Mesenchymal stem cell (in vitro differentiated cells and primary cell): Measurements from ENCODE around the gene AGPAT4.

ENCODE experiments used
- DNase-seq: peaks from one replicate; pipeline ENCODE4 v3.0.0-alpha.2; 2013
- H2AFZ ChIP-seq: one replicate; pipeline ENCODE4 v1.6.1; 2013; ENCODE audit warnings: low read depth, mild to moderate bottlenecking, control low read depth, inconsistent platforms, low read length, moderate library complexity
- H2AK5ac ChIP-seq: 2 replicates; pipeline ENCODE4 v1.6.1; 2013; ENCODE audit warnings: low read length, moderate library complexity, mild to moderate bottlenecking, inconsistent platforms; ENCODE audit not compliant: severe bottlenecking
- H2BK120ac ChIP-seq: one replicate; pipeline ENCODE4 v1.6.1; 2013; ENCODE audit warnings: low read depth, mild to moderate bottlenecking, inconsistent platforms, low read length, moderate library complexity
- H2BK12ac ChIP-seq, 2 experiments: one replicate each; pipeline ENCODE4 v1.6.1; 2013; ENCODE audit warnings: inconsistent platforms in 2 of 2, low read length in 2 of 2, mild to moderate bottlenecking in 2 of 2, moderate library complexity in 2 of 2, control low read depth in 1 of 2
- H2BK15ac ChIP-seq: one replicate; pipeline ENCODE4 v1.6.1; 2013; ENCODE audit warnings: mild to moderate bottlenecking, low read depth, inconsistent platforms; ENCODE audit not compliant: poor library complexity, severe bottlenecking
- H2BK5ac ChIP-seq: 2 replicates; pipeline ENCODE4 v1.6.1; 2013; ENCODE audit warnings: low read depth, mild to moderate bottlenecking, low read length, control low read depth, inconsistent platforms; ENCODE audit not compliant: poor library complexity, severe bottlenecking
- H3K14ac ChIP-seq, 2 experiments: one replicate each; pipeline ENCODE4 v1.6.1; 2013; ENCODE audit warnings: inconsistent platforms in 2 of 2, low read length in 2 of 2, control low read depth in 1 of 2, mild to moderate bottlenecking in 1 of 2, moderate library complexity in 1 of 2
- H3K18ac ChIP-seq, 2 experiments: one replicate each; pipeline ENCODE4 v1.6.1; 2013; ENCODE audit warnings: inconsistent platforms in 2 of 2, low read length in 2 of 2, control low read depth in 1 of 2, low read depth in 1 of 2, mild to moderate bottlenecking in 1 of 2
- H3K23ac ChIP-seq, 2 experiments: one replicate each; pipeline ENCODE4 v1.6.1; 2013; ENCODE audit warnings: inconsistent platforms in 2 of 2, low read length in 2 of 2, mild to moderate bottlenecking in 2 of 2, moderate library complexity in 2 of 2, control low read depth in 1 of 2
- H3K27ac ChIP-seq: 2 replicates; pipeline ENCODE4 v1.5.1; 2013; ENCODE audit warnings: mild to moderate bottlenecking, moderate library complexity, low read length, control low read depth, inconsistent platforms; ENCODE audit not compliant: poor library complexity, severe bottlenecking
- H3K27me3 ChIP-seq, 2 experiments: 2 replicates each; pipeline versions ENCODE4 v1.6.1 to v1.7.0; 2013; ENCODE audit warnings: low read length in 2 of 2, mild to moderate bottlenecking in 2 of 2, moderate library complexity in 2 of 2, control low read depth in 1 of 2, inconsistent platforms in 1 of 2; ENCODE audit not compliant: control insufficient read depth in 1 of 2, insufficient read depth in 1 of 2
- H3K36me3 ChIP-seq, 2 experiments: 2 replicates each; pipeline versions ENCODE4 v1.6.1 to v1.7.0; 2013; ENCODE audit warnings: low read length in 2 of 2, control low read depth in 1 of 2, inconsistent platforms in 1 of 2, low read depth in 1 of 2, mild to moderate bottlenecking in 1 of 2; ENCODE audit not compliant: insufficient read depth in 2 of 2, control insufficient read depth in 1 of 2
- H3K4ac ChIP-seq, 2 experiments: one replicate each; pipeline ENCODE4 v1.6.1; 2013; ENCODE audit warnings: inconsistent platforms in 2 of 2, low read length in 2 of 2, mild to moderate bottlenecking in 2 of 2, moderate library complexity in 2 of 2, control low read depth in 1 of 2, low read depth in 1 of 2
- H3K4me1 ChIP-seq: 2 replicates; pipeline ENCODE4 v1.6.1; 2013; ENCODE audit warnings: low read depth, low read length, control low read depth; ENCODE audit not compliant: control insufficient read depth, insufficient read depth
- H3K4me2 ChIP-seq: 2 replicates; pipeline ENCODE4 v1.6.1; 2013; ENCODE audit warnings: low read length, mild to moderate bottlenecking, inconsistent platforms; ENCODE audit not compliant: poor library complexity, severe bottlenecking
- H3K4me3 ChIP-seq, 2 experiments: 2 replicates each; pipeline versions ENCODE4 v1.5.1 to v1.7.0; 2013; ENCODE audit warnings: low read length in 2 of 2, mild to moderate bottlenecking in 2 of 2, control low read depth in 1 of 2, low read depth in 1 of 2; ENCODE audit not compliant: insufficient read depth in 1 of 2
- H3K79me1 ChIP-seq: replicated peaks from 2 replicates; pipeline ENCODE4 v1.6.1; 2013; ENCODE audit warnings: mild to moderate bottlenecking, control low read depth, low read length, inconsistent platforms; ENCODE audit not compliant: poor library complexity, severe bottlenecking
- H3K9ac ChIP-seq: 2 replicates; pipeline ENCODE4 v1.7.0; 2013; ENCODE audit warnings: mild to moderate bottlenecking, low read length, moderate library complexity
- H3K9me3 ChIP-seq: 2 replicates; pipeline ENCODE4 v1.7.0; 2013; ENCODE audit warnings: mild to moderate bottlenecking, low read length; ENCODE audit not compliant: control insufficient read depth
- H4K8ac ChIP-seq: one replicate; pipeline ENCODE4 v1.6.1; 2013; ENCODE audit warnings: inconsistent platforms, mild to moderate bottlenecking, low read length, moderate library complexity
- H4K91ac ChIP-seq: one replicate; pipeline ENCODE4 v1.6.1; 2013; ENCODE audit warnings: mild to moderate bottlenecking, low read length, inconsistent platforms
- WGBS: methylation state at CpG from one replicate; pipeline ENCODE4 v1.1.7; 2013; ENCODE audit warnings: mixed read lengths; 5-methylcytosine and 5-hydroxymethylcytosine counted together

Gene AGPAT4

GRCh38 chr6:161302949-161303348 is 29.1 kb upstream of the AGPAT4 start:
- Histone ChIP-seq H3K27ac (no peak overlapping the region), H4K91ac (no peak overlapping the region), H3K79me1 (no peaks in the 10 kb centered on the region), H3K14ac (no peak overlapping the region), H3K4me1 (no peaks in the 10 kb centered on the region), H3K23ac (no peak overlapping the region), H3K9me3 (no peaks in the 10 kb centered on the region), H3K9ac (no peak overlapping the region), H4K8ac (no peak overlapping the region), H3K4me2 (no peak overlapping the region), H3K4ac (no peak overlapping the region), H2BK120ac (no peak overlapping the region), H2AK5ac (no peak overlapping the region), H3K4me3 (no peak overlapping the region), H2AFZ (no peak overlapping the region), H2BK12ac (no peak overlapping the region), H2BK5ac (no peak overlapping the region), H2BK15ac (no peak overlapping the region), H3K18ac (no peak overlapping the region), H3K27me3 (no peaks in the 10 kb centered on the region), H3K36me3 (no peaks in the 10 kb centered on the region)
- DNase-seq = no peak
- 83% methylated on average over 3 of the region's 6 CpGs for WGBS

DNA sequence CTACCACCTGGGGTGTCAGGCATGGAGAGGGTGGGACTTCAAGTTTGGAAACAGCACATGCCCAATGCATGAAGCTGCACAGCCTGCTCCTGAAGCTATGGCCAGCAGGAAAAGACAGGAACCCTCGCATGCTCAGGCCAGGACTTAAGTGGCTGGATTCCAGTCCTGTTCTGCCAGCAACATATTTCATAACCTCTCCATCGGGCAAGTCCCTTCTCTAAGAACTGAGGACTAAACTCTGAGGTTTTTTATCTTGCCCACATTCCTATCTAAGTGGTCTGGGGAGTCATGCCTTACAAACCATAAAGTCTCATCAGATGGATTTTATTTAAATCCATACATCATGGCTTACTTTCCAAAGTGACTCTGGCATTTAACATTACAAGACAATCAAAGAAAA is 27.5 kb upstream of the AGPAT4 start:
- no peak overlapping the region for H3K14ac ChIP-seq
- H2BK120ac ChIP-seq = no peak overlapping the region
- no peak overlapping the region for H2BK12ac ChIP-seq
- H3K9ac ChIP-seq = no peak overlapping the region
- H2BK5ac ChIP-seq = no peak overlapping the region
- H3K27me3 ChIP-seq = no peaks in the 10 kb centered on the region
- H3K4me2 ChIP-seq = no peak overlapping the region
- WGBS = 36% methylated on average over 2 of the region's 2 CpGs
- H2AFZ ChIP-seq = no peak overlapping the region
- H4K8ac ChIP-seq = no peak overlapping the region
- H3K18ac ChIP-seq = no peak overlapping the region
- no peaks in the 10 kb centered on the region for H3K36me3 ChIP-seq
- no peak overlapping the region for H2AK5ac ChIP-seq
- no peak overlapping the region for H4K91ac ChIP-seq
- H3K4me3 ChIP-seq = no peak overlapping the region
- H3K79me1 ChIP-seq = no peaks in the 10 kb centered on the region
- H3K23ac ChIP-seq = no peak overlapping the region
- H2BK15ac ChIP-seq = no peak overlapping the region
- H3K4me1 ChIP-seq = no peaks in the 10 kb centered on the region
- DNase-seq = peak; percentile 81
- H3K27ac ChIP-seq = no peak overlapping the region
- no peak overlapping the region for H3K4ac ChIP-seq
- H3K9me3 ChIP-seq = no peaks in the 10 kb centered on the region

DNA sequence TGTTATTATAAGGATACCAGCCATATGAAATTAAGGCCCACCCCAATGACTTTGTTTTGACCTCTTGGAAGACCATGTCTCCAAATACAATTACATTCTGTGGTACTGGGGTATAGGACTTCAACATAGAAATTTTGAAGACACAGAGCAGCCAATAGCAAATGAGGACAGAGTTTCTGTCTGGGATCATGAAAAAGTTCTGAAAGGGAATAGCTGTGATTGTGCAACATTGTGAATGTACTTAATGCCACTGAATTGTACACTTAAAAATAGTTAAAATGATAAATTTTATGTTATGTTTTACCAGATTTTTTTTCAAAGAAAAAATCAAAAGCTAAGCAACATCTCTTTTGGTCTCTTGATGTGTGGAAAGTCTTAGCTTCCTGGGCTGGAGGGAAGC is 27.0 kb upstream of the AGPAT4 start:
- no peak overlapping the region for H3K18ac ChIP-seq
- H3K36me3 ChIP-seq = no peaks in the 10 kb centered on the region
- no peak overlapping the region for H2BK5ac ChIP-seq
- no peaks in the 10 kb centered on the region for H3K79me1 ChIP-seq
- H2BK15ac ChIP-seq = no peak overlapping the region
- H3K9me3 ChIP-seq = no peaks in the 10 kb centered on the region
- no peak overlapping the region for H2BK120ac ChIP-seq
- DNase-seq = no peak
- H3K27ac ChIP-seq = no peak overlapping the region
- H2AFZ ChIP-seq = no peak overlapping the region
- no peaks in the 10 kb centered on the region for H3K27me3 ChIP-seq
- no peak overlapping the region for H3K4ac ChIP-seq
- no peak overlapping the region for H4K8ac ChIP-seq
- no peak overlapping the region for H2BK12ac ChIP-seq
- no peak overlapping the region for H4K91ac ChIP-seq
- H3K4me1 ChIP-seq = no peaks in the 10 kb centered on the region
- H3K4me3 ChIP-seq = no peak overlapping the region
- no peak overlapping the region for H2AK5ac ChIP-seq
- H3K4me2 ChIP-seq = no peak overlapping the region
- H3K9ac ChIP-seq = no peak overlapping the region
- no peak overlapping the region for H3K14ac ChIP-seq
- no peak overlapping the region for H3K23ac ChIP-seq

GRCh38 chr6:161299726-161300125 is 25.9 kb upstream of the AGPAT4 start:
- 90% methylated on average over 4 of the region's 4 CpGs for WGBS
- no peak overlapping the region for H4K8ac ChIP-seq
- no peaks in the 10 kb centered on the region for H3K79me1 ChIP-seq
- no peak overlapping the region for H2BK5ac ChIP-seq
- H3K4me3 ChIP-seq = no peak overlapping the region
- H2BK12ac ChIP-seq = no peak overlapping the region
- no peak overlapping the region for H3K23ac ChIP-seq
- no peak overlapping the region for H3K27ac ChIP-seq
- no peak overlapping the region for H3K4ac ChIP-seq
- no peaks in the 10 kb centered on the region for H3K27me3 ChIP-seq
- H3K4me2 ChIP-seq = no peak overlapping the region
- H2BK120ac ChIP-seq = no peak overlapping the region
- no peak overlapping the region for H3K18ac ChIP-seq
- H3K9ac ChIP-seq = no peak overlapping the region
- no peak overlapping the region for H4K91ac ChIP-seq
- no peak overlapping the region for H2AFZ ChIP-seq
- H3K14ac ChIP-seq = no peak overlapping the region
- no peak overlapping the region for H2AK5ac ChIP-seq
- no peaks in the 10 kb centered on the region for H3K9me3 ChIP-seq
- DNase-seq = no peak
- no peaks in the 10 kb centered on the region for H3K4me1 ChIP-seq
- no peaks in the 10 kb centered on the region for H3K36me3 ChIP-seq
- H2BK15ac ChIP-seq = no peak overlapping the region
